GM18507 (cell line): ENCODE measurements around the gene CNTNAP2.

Experiments
- DNase-seq: peaks from one replicate; pipeline ENCODE4 v3.0.0; 2011; ENCODE audit warnings: low read depth; ENCODE audit not compliant: insufficient read length; ENCODE audit errors: extremely low spot score
- FAIRE-seq: peaks from 2 replicates; lab custom pipeline; 2011; peaks lifted over from hg19 to GRCh38; lab: Jason Lieb, UNC

CNTNAP2 gene

GRCh38 chr7:146116521-146117222 lies at the start of gene CNTNAP2:
TSS of gene CNTNAP2 (plus strand) at chr7:146116801. CDS start at chr7:146116877, 76 bp downstream.
- DNase-seq: no peak

GRCh38 chr7:146067880-146068279 lies 48.7 kb upstream of the CNTNAP2 start:
- FAIRE-seq: no peak

More at GRCh38 chr7:146116521-146117222, at the start of gene CNTNAP2:
- FAIRE-seq: no peak

DNA sequence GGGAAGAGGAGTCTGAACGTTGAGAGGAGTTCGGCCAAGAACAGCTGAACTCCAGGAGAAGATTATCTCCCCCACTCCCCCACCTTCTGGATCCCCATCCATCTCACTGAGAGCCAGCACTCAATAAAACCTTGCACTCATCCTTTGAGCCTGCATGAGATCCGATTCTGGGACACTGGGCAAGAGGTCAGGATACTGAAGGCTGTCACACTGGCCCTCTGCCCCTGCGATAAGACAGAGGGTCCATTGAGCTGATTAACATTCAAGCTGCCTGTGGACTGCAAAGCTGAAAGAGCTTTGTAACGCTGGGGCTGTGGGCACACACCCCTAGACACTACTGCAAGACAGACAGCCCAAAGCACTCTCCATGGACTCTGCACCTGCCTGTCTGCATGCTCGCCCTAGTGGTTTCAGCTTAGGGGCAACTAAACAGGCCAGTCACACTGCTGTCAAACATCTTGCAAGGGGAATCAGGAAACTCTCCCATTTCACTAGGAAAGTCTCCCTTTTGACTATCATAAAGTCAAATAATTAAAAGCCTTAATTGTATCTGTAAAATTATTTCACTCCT lies 42.3 kb upstream of the CNTNAP2 start:
- no peak for DNase-seq
- FAIRE-seq: no peak

More at GRCh38 chr7:146067880-146068279, 48.7 kb upstream of the CNTNAP2 start:
- DNase-seq: no peak

DNA sequence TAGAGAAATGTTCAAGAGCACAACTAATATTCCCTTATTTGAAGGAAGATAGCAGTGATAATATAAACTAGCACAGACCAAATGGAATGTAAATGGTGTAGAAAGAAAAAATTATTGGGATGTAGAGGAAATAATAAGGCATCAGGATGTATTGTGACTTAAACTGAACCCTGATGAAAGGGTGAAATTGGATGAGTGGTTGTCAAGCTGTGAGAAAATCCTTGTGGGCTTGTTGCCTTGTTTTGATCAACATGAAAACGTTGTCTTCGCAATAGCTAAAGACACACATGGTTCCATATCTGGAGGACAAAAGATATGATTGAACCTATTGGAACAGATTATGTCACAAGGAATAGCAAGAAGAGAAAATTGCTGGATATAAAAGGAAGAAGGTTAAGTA lies 40.3 kb upstream of the CNTNAP2 start:
- DNase-seq (no peak), FAIRE-seq (no peak)

DNA sequence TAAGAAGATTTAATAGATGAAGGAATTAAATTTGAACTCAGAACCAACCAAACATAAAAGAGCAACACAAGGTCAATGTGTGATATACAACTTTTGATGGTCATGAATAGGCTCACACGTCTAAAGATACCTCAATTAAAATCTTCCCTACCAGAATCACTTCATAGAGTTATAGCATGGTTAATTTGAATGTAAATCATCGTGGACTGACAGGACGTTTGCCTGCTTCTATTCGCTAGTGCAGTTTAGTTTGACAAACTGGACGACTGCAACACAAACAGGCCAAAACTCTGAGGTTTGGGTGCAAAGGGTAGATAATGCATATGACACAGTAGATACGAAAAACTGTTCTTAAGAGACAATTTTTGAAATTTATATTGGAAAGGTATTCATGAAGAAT lies 32.5 kb upstream of the CNTNAP2 start:
- FAIRE-seq: no peak
- no peak for DNase-seq

GRCh38 chr7:146090023-146090645 lies 26.5 kb upstream of the CNTNAP2 start:
- peak; percentile 44 for FAIRE-seq
- peak; percentile 4 for DNase-seq

- DNase-seq: no peak
- no peak for FAIRE-seq
Measured at GRCh38 chr7:146094356-146094755, 22.2 kb upstream of the CNTNAP2 start.

- DNase-seq (no peak), FAIRE-seq (no peak)
Measured at GRCh38 chr7:146096994-146097393, 19.6 kb upstream of the CNTNAP2 start.

- DNase-seq: no peak
- FAIRE-seq: no peak
Measured at GRCh38 chr7:146106319-146106718, 10.3 kb upstream of the CNTNAP2 start.

- no peak for DNase-seq
- FAIRE-seq: no peak
Measured at GRCh38 chr7:146112755-146113154, 3.8 kb upstream of the CNTNAP2 start.

DNA sequence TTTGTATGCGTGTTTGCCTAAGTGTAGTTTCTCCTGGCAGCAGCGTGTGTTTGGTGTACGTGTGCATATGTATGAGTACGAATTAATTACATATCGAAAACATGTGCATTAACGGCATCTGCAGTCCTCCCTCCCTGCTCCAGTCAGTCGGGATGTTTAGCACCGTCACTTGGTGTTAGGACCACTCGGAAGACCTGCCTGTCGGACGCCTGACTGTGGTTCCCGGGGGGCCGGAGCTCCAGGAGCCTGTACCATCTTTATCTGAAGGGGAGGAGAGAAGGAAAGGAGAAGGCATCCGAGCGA lies 1.1 kb upstream of the CNTNAP2 start:
- FAIRE-seq: no peak

DNA sequence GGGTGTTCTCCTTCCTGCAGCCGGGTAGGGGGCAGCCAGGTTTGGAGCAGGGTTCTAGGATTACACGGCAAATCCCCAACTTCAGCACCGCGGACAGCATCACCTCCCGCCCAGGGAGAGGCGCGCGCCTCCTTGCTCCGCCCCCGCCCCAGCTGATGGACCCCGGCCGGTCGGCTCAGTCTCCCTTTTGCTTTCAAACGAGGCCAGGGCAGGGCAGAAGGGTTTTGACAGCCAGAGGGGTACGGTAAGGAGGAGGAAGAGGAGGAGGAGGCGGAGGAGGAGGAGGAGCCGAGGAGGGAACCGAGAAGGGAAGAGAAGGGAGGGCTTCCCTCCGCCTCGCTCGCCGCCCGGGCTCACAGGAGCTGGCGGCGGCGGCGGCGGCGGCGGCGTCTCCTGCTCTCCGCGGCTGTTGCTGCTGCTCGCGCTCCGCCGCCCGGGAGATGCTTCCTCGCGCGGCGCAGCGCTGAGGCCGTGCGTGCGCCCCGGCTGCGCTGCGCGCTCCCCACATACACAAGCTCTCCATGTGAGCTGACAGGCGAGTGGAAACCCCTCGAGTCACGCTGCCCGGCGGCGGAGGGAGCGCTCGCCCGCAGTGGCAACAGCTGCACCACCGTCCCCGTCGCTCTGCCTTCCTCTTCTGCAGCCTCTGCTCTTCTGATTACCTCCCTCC lies 615 bp upstream of the CNTNAP2 start:
- FAIRE-seq: no peak
- no peak for DNase-seq

More for the DNA sequence above, 1.1 kb upstream of the CNTNAP2 start:
- DNase-seq: no peak

GRCh38 chr7:146117576-146117975 lies 975 bp downstream of the CNTNAP2 start:
- FAIRE-seq: no peak
- no peak for DNase-seq

- no peak for FAIRE-seq
- no peak for DNase-seq
Measured at GRCh38 chr7:146119002-146119401, 2.4 kb downstream of the CNTNAP2 start.

- no peak for FAIRE-seq
- DNase-seq: no peak
Measured at GRCh38 chr7:146123715-146124114, 7.1 kb downstream of the CNTNAP2 start.

- FAIRE-seq (no peak), DNase-seq (no peak)
Measured at GRCh38 chr7:146126767-146127509, 10.3 kb downstream of the CNTNAP2 start.

DNA sequence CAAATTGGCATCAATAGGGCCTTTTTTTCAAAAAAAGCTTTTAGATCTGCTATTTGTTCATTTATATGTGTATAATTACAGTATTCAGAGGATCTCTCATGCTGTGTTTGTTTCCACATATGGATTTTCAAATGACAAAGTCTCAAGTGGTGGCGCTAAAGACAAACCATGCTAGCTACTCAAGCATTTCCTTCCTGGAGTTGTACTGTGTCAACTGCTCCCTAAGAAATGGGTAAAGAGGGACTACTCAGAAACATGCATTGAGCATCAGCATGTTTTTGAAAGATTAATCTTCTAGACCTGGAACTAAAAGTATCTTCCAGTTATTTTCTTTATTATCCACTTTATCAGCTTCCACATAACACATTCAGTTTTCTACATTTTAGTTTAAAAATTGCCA lies 12.7 kb downstream of the CNTNAP2 start:
- FAIRE-seq (no peak), DNase-seq (no peak)

DNA sequence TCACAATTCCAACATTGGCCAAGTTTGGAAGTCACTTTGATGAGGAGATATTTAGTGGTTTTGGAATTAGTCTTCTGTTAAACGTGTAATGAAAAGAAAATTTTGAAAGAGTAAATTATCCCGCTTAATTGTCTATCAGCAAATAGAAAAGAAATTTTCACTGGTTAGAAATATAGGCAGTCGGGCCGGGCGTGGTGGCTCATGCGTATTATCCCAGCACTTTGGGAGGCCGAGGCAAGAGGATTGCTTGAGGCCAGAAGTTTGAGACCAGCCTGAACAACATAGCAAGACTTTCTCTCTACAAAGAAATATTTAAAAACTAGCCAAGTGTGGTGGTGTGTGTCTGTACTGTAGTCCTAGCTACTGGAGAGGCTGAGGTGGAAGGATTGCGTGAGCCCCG lies 13.4 kb downstream of the CNTNAP2 start:
- DNase-seq: no peak
- FAIRE-seq: no peak

DNA sequence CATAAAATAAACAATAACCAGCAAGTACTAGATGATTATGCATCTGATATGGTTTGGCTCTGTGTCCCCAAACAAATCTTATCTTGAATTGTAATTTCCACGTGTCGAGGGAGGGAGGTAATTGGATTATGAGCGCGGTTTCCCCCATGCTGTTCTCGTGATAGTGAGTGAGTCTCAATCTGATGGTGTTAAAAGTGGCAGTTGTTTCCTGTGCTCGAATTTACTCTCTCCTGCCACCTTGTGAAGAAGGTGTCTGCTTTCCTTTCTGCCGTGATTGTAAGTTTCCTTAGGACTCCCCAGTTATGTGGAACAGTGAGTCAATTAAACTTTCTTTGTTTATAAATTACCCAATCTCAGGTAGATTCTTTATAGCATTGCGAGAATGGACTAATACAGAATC lies 15.1 kb downstream of the CNTNAP2 start:
- FAIRE-seq (no peak), DNase-seq (no peak)

DNA sequence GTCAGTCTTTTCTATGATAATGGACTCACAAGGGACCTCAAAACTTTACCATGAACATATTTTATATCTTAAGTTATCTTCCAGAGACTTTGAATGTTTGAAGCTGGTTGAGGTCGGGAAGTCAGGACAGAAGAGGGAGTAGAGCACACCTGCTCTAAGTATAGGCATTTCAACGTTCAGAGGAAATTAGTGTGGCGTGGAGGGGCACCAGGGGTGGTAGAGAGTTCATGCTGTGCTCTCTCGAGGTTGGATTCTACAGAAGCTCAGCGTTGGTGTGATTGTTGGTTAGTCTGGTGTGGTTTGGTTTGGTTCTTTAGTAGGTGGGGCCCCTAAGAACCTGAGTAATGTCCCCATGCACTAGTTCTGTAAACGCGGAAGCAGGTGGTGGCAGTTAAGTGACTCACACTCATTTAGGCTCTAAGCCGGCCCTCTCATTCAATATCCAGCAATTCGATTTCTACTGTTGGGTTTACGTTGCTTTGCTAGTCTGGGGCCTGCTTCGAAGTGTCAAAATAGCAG lies 19.8 kb downstream of the CNTNAP2 start:
- FAIRE-seq (no peak), DNase-seq (no peak)
